ENCODE measurements around the gene ARHGEF10L.

Gene ARHGEF10L

GRCh38 chr1:17584539-17584938 is 45.0 kb downstream of the ARHGEF10L start:
- no peak overlapping the region for H3K27ac ChIP-seq
- H3K36me3 ChIP-seq: no peaks in the 10 kb centered on the region
- H3K27me3 ChIP-seq: no peaks in the 10 kb centered on the region
- TF ChIP-seq, protein P1, sequence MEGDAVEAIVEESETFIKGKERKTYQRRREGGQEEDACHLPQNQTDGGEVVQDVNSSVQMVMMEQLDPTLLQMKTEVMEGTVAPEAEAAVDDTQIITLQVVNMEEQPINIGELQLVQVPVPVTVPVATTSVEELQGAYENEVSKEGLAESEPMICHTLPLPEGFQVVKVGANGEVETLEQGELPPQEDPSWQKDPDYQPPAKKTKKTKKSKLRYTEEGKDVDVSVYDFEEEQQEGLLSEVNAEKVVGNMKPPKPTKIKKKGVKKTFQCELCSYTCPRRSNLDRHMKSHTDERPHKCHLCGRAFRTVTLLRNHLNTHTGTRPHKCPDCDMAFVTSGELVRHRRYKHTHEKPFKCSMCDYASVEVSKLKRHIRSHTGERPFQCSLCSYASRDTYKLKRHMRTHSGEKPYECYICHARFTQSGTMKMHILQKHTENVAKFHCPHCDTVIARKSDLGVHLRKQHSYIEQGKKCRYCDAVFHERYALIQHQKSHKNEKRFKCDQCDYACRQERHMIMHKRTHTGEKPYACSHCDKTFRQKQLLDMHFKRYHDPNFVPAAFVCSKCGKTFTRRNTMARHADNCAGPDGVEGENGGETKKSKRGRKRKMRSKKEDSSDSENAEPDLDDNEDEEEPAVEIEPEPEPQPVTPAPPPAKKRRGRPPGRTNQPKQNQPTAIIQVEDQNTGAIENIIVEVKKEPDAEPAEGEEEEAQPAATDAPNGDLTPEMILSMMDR (IDR thresholded peaks at IDR 0.05): no peak
- H3K9me3 ChIP-seq: no peaks in the 10 kb centered on the region
- no peak overlapping the region for H3K4me3 ChIP-seq (ENCODE audit: low read depth in 1 of 2, low read length in 1 of 2)
- peaks cover 45 to 62% of the 10 kb centered on the region in 2 experiments for H3K4me1 ChIP-seq (ENCODE audit: control insufficient read depth in 1 of 2, insufficient read depth in 1 of 2, low read depth in 1 of 2, low read length in 1 of 2)

- Histone ChIP-seq H3K36me3 (no peaks in the 10 kb centered on the region), H3K9me3 (no peaks in the 10 kb centered on the region), H3K27me3 (no peaks in the 10 kb centered on the region), H3K27ac (no peak overlapping the region), H3K4me3 (ENCODE audit: low read depth in 1 of 2, low read length in 1 of 2) (no peak overlapping the region), H3K4me1 (ENCODE audit: control insufficient read depth in 1 of 2, insufficient read depth in 1 of 2, low read depth in 1 of 2, low read length in 1 of 2) (peaks cover 39 to 53% of the 10 kb centered on the region in 2 experiments)
- TF ChIP-seq, protein P1 (IDR thresholded peaks at IDR 0.05): no peak
These were observed 45.9 kb downstream of the ARHGEF10L start for GRCh38 chr1:17585266-17585987.

- TF ChIP-seq, protein P1 (IDR thresholded peaks at IDR 0.05): no peak
- Histone ChIP-seq H3K27me3 (no peaks in the 10 kb centered on the region), H3K4me1 (ENCODE audit: control insufficient read depth in 1 of 2, insufficient read depth in 1 of 2, low read depth in 1 of 2, low read length in 1 of 2) (peaks cover 31 to 44% of the 10 kb centered on the region in 2 experiments), H3K4me3 (ENCODE audit: low read depth in 1 of 2, low read length in 1 of 2) (no peak overlapping the region), H3K36me3 (no peaks in the 10 kb centered on the region), H3K27ac (no peak overlapping the region), H3K9me3 (no peaks in the 10 kb centered on the region)
These were observed 46.9 kb downstream of the ARHGEF10L start for GRCh38 chr1:17586172-17586964.

- H3K36me3 ChIP-seq: no peaks in the 10 kb centered on the region
- no peak overlapping the region for H3K27ac ChIP-seq
- H3K4me3 ChIP-seq (ENCODE audit: low read depth in 1 of 2, low read length in 1 of 2): no peak overlapping the region
- peaks cover 20 to 31% of the 10 kb centered on the region in 2 experiments for H3K4me1 ChIP-seq (ENCODE audit: control insufficient read depth in 1 of 2, insufficient read depth in 1 of 2, low read depth in 1 of 2, low read length in 1 of 2)
- no peaks in the 10 kb centered on the region for H3K27me3 ChIP-seq
- TF ChIP-seq, protein P1 (IDR thresholded peaks at IDR 0.05): no peak
- H3K9me3 ChIP-seq: no peaks in the 10 kb centered on the region
These were observed 48.2 kb downstream of the ARHGEF10L start for GRCh38 chr1:17587693-17588047.

- Histone ChIP-seq H3K27me3 (no peaks in the 10 kb centered on the region), H3K36me3 (no peaks in the 10 kb centered on the region), H3K9me3 (no peaks in the 10 kb centered on the region), H3K27ac (no peak overlapping the region), H3K4me1 (ENCODE audit: control insufficient read depth in 1 of 2, insufficient read depth in 1 of 2, low read depth in 1 of 2, low read length in 1 of 2) (peaks cover 20 to 33% of the 10 kb centered on the region in 2 experiments), H3K4me3 (ENCODE audit: low read depth in 1 of 2, low read length in 1 of 2) (no peak overlapping the region)
- TF ChIP-seq, protein P1 (IDR thresholded peaks at IDR 0.05): no peak
These were observed 48.8 kb downstream of the ARHGEF10L start for GRCh38 chr1:17588048-17588871.
